ENCODE measurements around the gene LGR6. TPM values are rescaled to one million over a fixed set of nuclear protein-coding genes. Genes with fewer than 3 reads are reported as not detected.

The LGR6 gene
- total RNA-seq, 1 experiment from 2014 or later, result 0.08 TPM

- DNase-seq (ENCODE audit: low read depth, low spot score), result no peak
- no peaks in the 10 kb centered on the region for H3K4me1 ChIP-seq (ENCODE audit: control insufficient read depth, insufficient read depth, low read length)
- no peak for TF ChIP-seq TCF7L2 (IDR thresholded peaks at IDR 0.05; ENCODE audit: low read depth, low read length)
- TF ChIP-seq SIN3A (IDR thresholded peaks at IDR 0.05; ENCODE audit: borderline replicate concordance, insufficient read depth, low read depth, low read length), result no peak
- TF ChIP-seq REST (IDR thresholded peaks at IDR 0.05; ENCODE audit: insufficient read depth in 1 of 2, low read depth in 2 of 2, low read length in 1 of 2), result no peak
- no peak for TF ChIP-seq POLR2AphosphoS5 (IDR thresholded peaks at IDR 0.05; ENCODE audit: low read depth, low read length)
- TF ChIP-seq CTCF (IDR thresholded peaks at IDR 0.05), result no peak
- no peak overlapping the region for H3K4me3 ChIP-seq (ENCODE audit: low read depth in 2 of 2, low read length in 2 of 2)
- no peaks in the 10 kb centered on the region for H3K27me3 ChIP-seq (ENCODE audit: control insufficient read depth, insufficient read depth, low read length)
- H3K27ac ChIP-seq (ENCODE audit: low read length), result no peak overlapping the region
- ATAC-seq, result no peak
- ChIA-PET POLR2A (no interaction called here), CTCF (no interaction called here)
- intact Hi-C loops (cut with micrococcal nuclease; ENCODE audit: unreplicated experiment) (no loop called here), in situ Hi-C loops (cut with HindIII; ENCODE audit: low pct_unique_long_range_greater_than_20kb, low sequenced_read_pairs) (no loop called here)
- no peaks in the 10 kb centered on the region for H3K9me3 ChIP-seq (ENCODE audit: control insufficient read depth, insufficient read depth, low read depth, low read length)
- BruUV-seq (replicated peaks), result no TSS peak
- H3K36me3 ChIP-seq (ENCODE audit: control insufficient read depth, insufficient read depth, low read length), result no peaks in the 10 kb centered on the region
Observed at GRCh38 chr1:202248861-202249260, 55.3 kb downstream of the LGR6 start.

GRCh38 chr1:202249436-202249835, 55.8 kb downstream of the LGR6 start:
- Histone ChIP-seq H3K9me3 (ENCODE audit: control insufficient read depth, insufficient read depth, low read depth, low read length) (no peaks in the 10 kb centered on the region), H3K27me3 (ENCODE audit: control insufficient read depth, insufficient read depth, low read length) (no peaks in the 10 kb centered on the region), H3K36me3 (ENCODE audit: control insufficient read depth, insufficient read depth, low read length) (no peaks in the 10 kb centered on the region), H3K4me1 (ENCODE audit: control insufficient read depth, insufficient read depth, low read length) (no peaks in the 10 kb centered on the region), H3K27ac (ENCODE audit: low read length) (no peak overlapping the region), H3K4me3 (ENCODE audit: low read depth in 2 of 2, low read length in 2 of 2) (no peak overlapping the region)
- no peak for TF ChIP-seq POLR2AphosphoS5 (IDR thresholded peaks at IDR 0.05; ENCODE audit: low read depth, low read length)
- TF ChIP-seq REST (IDR thresholded peaks at IDR 0.05; ENCODE audit: insufficient read depth in 1 of 2, low read depth in 2 of 2, low read length in 1 of 2), result no peak
- TF ChIP-seq SIN3A (IDR thresholded peaks at IDR 0.05; ENCODE audit: borderline replicate concordance, insufficient read depth, low read depth, low read length), result no peak
- no peak for TF ChIP-seq TCF7L2 (IDR thresholded peaks at IDR 0.05; ENCODE audit: low read depth, low read length)
- TF ChIP-seq CTCF (IDR thresholded peaks at IDR 0.05), result no peak
- no peak for DNase-seq (ENCODE audit: low read depth, low spot score)
- intact Hi-C loops (cut with micrococcal nuclease; ENCODE audit: unreplicated experiment), result no loop called here
- in situ Hi-C loops (cut with HindIII; ENCODE audit: low pct_unique_long_range_greater_than_20kb, low sequenced_read_pairs), result no loop called here
- BruUV-seq (replicated peaks), result no TSS peak
- CTCF ChIA-PET, result no interaction called here
- ATAC-seq, result no peak
- POLR2A ChIA-PET, result no interaction called here

All from Panc1 (cell line).